ENCODE results near the gene NECAP2.

GRCh38 chr1:16461681-16462080 lies 21.2 kb downstream of the NECAP2 start:
- TF ChIP-seq POLR2A (IDR thresholded peaks at IDR 0.05) (no peak), CTCF (IDR thresholded peaks at IDR 0.05) (no peak), EP300 (IDR thresholded peaks at IDR 0.05) (no peak)

Measured in suprapubic skin (tissue), 3 donors.